HG02884 (cell line): Measurements from ENCODE around the gene LDLRAD3.

Experiments
- ATAC-seq: cut with Tn5 transposase; IDR thresholded peaks from one replicate; pipeline ENCODE4 v1.9.1; 2021; ENCODE audit warnings: mild to moderate bottlenecking, moderate library complexity; ENCODE audit not compliant: unreplicated experiment

LDLRAD3 gene

DNA sequence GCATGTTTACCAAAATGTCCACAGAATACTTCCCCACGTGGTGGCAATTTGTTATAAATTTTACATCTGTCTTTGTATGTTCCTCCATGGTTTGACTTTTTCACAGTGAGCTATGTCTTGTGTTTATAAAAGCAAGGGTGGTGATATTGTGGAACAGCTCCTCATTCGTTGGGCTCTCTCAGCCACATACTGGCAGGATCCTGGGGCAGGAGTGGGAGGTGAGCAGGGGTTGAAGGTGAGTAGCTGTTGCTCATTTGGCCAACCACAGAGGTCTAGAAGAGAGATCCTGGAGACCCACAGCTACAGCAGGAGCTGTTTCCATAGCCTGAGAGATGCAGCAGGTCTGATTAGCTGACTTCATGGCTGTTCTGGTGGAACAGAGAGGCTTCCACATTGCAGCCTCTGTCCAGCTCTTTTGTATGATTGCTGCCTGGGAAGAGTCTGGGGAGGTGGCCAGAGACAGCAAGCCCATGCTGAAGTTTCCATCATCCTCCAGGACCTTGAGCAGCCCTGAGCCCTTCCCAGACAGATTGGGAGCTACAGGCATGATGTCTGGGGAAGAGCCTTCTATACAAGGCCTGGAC, 128.1 kb downstream of the LDLRAD3 start:
- no peak for ATAC-seq

DNA sequence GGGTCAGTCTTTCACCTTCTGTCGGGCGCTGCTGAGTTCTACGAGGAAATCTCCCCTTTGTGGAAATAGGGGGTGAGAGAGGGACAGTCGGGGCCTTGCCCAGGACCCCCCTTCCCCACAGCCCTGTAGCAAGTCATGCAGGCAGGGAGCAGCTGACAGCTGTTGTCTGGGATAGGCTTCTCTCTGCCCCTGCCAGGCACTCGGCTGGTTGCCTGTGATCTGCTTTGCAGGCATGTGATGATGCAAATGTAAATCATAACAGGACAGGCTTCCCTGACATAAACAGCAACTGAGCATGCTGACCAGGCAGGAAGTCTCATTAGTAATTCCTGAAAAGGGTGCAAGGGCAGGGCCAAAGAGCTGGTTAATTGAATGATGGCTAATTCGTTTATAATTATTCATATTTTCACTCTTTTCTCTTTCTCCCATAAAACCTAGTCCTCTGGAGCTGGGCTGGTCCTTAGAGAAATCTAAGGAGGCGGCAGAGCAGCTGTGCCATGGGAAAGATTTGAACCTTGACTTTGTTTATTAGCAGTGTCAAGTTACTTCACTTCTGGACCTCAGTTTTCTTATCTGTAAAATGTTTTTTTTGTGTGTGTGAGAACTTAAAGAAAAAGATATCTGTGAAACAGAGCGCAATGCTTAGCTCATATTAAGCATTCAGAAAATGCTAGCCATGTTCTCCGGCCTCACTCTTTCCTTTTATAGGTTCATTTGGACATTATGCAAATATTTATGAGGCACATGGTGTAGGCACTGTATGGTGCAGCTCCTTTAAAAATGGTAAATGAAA, 129.7 kb downstream of the LDLRAD3 start:
- ATAC-seq: no peak

DNA sequence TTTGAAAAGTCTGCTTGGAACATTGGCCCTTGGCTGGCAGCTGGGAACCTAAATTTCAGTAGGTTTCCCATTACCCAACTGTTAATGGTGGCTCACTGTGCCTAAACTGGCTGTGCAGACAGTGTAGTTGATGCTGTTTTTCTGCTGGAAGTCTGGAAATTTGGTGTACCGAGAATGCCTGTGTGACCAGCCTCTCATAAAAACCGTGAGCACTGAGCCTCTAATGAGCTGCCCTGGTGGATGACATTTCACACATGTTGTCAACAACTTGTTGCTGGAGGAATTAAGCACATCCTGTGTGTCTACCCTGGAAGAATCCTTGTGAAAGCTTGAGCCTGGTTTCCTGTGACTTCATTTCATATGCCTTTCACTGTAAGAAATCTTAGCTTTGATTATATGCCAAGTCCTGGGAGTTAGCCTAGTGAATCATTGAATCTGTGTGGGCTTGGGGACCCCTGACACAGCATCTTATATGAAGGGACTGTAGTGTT, 131.1 kb downstream of the LDLRAD3 start:
- ATAC-seq: no peak

DNA sequence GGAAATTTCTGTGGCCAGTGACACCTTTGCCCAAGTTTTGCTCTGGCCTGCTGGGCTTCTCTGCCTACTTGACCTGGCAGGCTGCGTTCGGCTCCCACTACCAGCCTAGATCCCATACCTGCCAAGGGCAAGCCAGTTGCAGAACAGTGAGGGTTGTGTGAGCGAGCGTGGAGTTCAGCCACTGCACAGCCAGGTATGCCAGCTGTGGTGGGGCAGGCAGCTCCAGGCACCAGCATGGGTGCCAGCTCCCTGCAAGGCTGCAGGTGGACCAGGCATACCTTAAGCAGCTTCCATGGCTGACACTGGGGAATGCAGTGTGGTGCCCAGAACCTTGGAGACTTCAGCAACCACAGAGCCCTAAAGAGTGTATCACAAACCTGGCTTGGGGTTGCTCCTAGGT, 133.5 kb downstream of the LDLRAD3 start:
- ATAC-seq: no peak

- ATAC-seq: no peak
These were observed 134.2 kb downstream of the LDLRAD3 start for GRCh38 chr11:36077886-36078685.

DNA sequence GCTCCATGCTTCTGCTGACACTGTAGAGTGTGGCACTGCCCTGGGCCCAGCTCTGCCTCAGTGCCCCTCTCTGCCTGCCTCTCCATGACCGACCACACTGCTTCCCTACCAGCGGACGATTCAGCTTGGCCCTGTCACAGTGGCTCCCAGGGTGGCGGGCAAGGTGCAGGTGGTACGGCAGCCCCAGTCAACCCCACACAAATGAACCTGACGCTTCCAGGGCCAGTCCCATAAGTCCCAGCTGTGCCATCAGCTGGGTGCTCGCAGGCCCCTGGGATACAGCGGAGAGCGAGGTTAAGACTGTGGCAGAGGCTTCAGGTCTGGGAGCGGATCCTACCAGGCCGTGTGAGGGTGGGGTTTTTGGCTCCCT, 134.8 kb downstream of the LDLRAD3 start:
- ATAC-seq: no peak

GRCh38 chr11:36079878-36080675, 136.2 kb downstream of the LDLRAD3 start:
- ATAC-seq: no peak

DNA sequence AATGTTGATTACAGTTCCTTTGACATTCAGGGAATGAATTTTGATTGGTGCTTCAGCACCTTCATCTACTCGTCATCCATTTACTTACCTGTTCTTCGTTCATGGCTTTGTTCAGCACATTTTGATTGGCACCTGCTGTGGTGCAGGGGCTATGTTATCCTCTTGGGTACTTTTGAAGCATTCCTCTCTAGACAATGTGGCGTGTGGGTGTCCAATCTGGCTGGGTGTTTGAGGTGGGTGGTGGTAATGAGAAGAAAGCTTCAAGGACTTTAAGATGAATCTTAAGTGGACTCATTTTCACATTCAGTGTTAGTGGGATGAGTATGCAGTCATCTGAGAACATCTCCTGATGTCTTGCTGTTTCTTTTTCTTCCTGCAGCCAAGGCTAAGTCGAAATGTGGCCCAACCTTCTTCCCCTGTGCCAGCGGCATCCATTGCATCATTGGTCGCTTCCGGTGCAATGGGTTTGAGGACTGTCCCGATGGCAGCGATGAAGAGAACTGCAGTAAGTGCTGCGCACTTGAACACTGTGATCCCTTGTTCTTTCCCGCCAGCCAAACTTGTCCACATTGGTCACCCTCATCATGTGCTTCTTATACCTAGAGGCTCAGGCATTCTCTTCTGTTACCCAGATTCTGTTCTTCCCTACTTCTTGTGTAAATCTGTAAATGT, 137.5 kb downstream of the LDLRAD3 start:
- ATAC-seq: no peak

DNA sequence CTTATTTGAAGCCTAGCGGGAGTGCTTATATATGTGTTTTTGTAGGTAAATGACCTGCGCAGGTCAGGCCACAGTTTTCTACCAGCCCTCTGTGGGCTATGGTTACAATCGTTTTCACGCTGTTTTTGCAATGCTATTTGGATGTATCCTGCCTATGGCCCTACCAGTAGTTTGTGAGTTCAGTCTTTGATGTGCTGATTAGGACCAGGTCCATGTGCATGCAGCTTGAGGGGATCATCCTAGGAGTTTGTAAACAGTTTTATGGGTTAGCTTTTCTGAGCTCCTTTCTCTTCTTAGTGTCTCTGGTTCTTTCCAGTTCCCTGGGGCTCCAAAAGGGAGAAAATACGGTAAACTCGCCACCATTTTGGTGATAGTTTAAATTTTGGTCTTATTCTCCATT, 142.5 kb downstream of the LDLRAD3 start:
- no peak for ATAC-seq

DNA sequence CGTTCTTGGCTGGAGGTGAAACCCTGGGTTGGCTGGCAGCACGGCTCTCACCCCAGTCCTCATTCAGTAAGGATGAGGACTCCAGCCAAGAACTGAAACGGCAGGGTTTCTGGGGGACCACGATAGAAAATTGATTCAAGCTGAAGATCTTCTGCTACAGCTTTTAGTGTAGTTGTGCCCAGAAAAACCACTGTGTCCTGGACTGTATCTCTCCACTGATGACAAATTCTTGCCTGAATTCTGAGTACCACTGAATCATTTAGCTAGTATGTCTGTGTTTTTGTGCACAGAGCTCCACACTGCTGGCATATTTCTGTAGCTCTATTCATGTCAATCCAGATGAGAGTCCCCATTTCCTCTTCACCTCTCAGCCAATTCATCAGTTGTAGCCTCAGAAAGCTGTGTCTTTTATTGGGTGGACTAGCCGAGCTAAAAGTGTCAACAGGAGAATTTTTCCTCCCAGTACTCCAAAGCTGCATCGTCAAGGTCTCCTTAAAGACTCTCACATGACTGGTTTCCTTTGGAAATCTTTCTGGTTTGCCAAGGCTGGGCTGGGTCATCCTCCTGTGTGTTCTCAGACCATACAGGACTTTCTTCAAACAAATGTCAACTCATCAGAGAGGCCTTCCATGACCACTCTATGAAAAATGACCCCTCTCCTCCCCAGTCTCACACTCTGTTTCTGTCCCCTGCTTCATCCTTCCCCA, 144.6 kb downstream of the LDLRAD3 start:
- no peak for ATAC-seq

GRCh38 chr11:36089920-36090319, 146.1 kb downstream of the LDLRAD3 start:
- no peak for ATAC-seq

GRCh38 chr11:36090356-36091109, 146.7 kb downstream of the LDLRAD3 start:
- ATAC-seq: no peak

DNA sequence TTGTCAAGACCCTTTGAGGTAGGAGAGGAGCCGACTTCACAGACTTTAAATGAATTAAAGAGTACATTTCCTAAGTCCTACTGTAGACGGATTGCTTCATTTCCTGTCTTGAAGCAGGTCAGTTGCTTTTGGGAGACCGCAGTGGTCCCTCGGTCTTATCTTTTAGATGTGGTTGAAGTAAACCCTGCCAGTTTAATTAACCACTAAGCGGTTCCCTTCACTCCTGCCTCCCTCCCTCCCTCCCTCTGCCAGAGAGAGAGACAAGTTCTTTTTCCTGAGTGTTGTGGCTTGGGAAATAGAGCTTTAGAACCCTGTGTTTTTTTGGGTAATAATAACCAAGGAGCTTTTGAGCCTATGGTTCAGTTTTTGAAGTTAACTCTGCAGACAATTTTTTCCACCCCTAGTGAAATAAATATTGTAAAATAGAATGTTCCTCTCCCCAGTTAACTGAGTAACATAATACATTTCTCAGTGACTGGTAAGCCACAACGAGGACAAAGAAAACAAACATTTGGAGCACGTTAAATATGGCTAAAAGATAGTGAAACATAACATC, 147.5 kb downstream of the LDLRAD3 start:
- no peak for ATAC-seq

- ATAC-seq: no peak
These were observed 148.6 kb downstream of the LDLRAD3 start for GRCh38 chr11:36092314-36093030.

DNA sequence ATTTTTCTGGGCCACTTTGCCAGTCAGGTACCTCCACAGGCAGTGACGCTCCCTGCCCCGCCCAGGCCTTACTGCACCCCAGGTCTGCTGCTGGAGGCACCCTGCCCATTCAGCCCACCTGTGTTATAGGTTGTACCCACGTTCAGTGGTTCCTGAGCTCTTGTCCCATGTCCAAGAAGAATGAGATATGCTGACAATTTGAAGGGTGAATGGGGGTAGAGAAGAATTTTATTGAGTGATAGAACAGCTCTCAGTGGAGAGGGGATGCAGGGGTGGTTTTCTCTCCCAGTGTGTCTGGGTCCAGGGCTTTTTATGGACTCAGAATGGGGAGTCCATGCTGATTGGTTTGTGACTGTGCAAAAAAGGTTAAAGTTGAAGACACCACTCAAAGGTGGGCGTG, 149.7 kb downstream of the LDLRAD3 start:
- ATAC-seq: no peak

GRCh38 chr11:36094164-36094563, 150.3 kb downstream of the LDLRAD3 start:
- no peak for ATAC-seq

DNA sequence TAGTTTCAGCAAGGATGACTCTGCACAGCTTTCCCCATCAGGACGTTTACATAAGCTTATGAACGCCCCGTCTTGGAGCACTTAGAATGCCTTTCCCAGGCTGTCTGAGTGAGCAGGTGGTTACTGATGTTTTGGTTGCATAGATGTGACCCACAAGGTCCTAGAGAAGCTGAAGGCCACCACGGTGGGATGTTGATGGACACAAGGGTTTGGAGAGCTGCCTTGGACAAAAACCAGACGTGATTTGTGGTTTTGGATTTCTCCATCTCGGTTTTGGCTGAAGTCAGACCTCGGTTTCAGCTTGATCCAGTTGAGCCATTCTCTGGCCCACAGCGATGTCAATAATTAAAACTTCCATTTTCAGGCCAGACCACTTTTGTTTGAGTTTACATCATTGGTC, 151.9 kb downstream of the LDLRAD3 start:
- ATAC-seq: no peak

GRCh38 chr11:36097219-36097650, 153.4 kb downstream of the LDLRAD3 start:
- no peak for ATAC-seq
